Activated naive CD8-positive, alpha-beta T cell treated with anti-CD3 and anti-CD28 coated beads for 36 hours (primary cell): ENCODE data around the gene UCP2. TPM values are rescaled to one million over a fixed set of nuclear protein-coding genes. Genes with fewer than 3 reads are reported as not detected.
A peak's percentile ranks its signal among the peaks of the same experiment; 100 is the strongest.
"Not testable (repeated sequence)": the region's sequence is repeated elsewhere in the genome, so short reads cannot be mapped to it uniquely, and the experiment has no call there.

Experiments used
- DNase-seq: peaks from one replicate; pipeline ENCODE4 v3.0.0; 2021
- H3K27ac Mint-ChIP-seq: one replicate; pipeline ENCODE4 v1.8.0; 2022; ENCODE audit warnings: mild to moderate bottlenecking, moderate library complexity, mixed read lengths
- H3K27me3 Mint-ChIP-seq: one replicate; pipeline ENCODE4 v1.8.0; 2022; ENCODE audit warnings: mild to moderate bottlenecking, mixed read lengths
- H3K36me3 Mint-ChIP-seq: one replicate; pipeline ENCODE4 v1.8.0; 2021; ENCODE audit warnings: mild to moderate bottlenecking, mixed read lengths
- H3K4me1 Mint-ChIP-seq: one replicate; pipeline ENCODE4 v1.8.0; 2021; ENCODE audit warnings: mixed read lengths
- H3K4me3 Mint-ChIP-seq: one replicate; pipeline ENCODE4 v1.8.0; 2022; ENCODE audit warnings: mild to moderate bottlenecking, moderate library complexity, mixed read lengths
- H3K9me3 Mint-ChIP-seq: one replicate; pipeline ENCODE4 v1.8.0; 2022; ENCODE audit warnings: mixed read lengths
- total RNA-seq, 2 experiments: library from RNA; stranded (reverse); gene quantifications; one replicate each; pipeline ENCODE4 v1.2.3, GENCODE V29; 2021

The UCP2 gene
- total RNA-seq, 2 experiments from 2014 or later, result 180 to 181 TPM

DNA sequence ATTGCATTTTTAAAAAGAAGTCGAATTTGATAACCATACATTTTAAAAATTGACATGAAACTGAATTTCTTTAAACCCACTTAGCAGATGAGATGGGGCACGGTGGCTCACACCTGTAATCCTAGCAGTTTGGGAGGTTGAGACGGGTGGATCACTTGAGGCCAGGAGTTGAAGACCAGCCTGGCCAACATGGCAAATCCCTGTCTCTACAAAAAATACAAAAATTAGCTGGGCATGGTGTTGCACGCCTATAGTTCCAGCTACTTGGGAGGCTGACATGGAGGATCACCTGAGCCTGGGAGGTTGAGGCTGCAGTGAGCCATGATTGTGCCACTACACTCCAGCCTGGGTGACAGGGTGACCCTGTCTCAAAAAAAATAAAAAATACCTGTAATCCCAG is 3.0 kb upstream of the UCP2 start:
- H3K4me3 Mint-ChIP-seq, H3K27me3 Mint-ChIP-seq, H3K9me3 Mint-ChIP-seq, DNase-seq: not testable (repeated sequence)
- H3K27ac Mint-ChIP-seq, result peak overlapping the region; percentile 69
- peaks cover 19% of the 10 kb centered on the region for H3K36me3 Mint-ChIP-seq
- H3K4me1 Mint-ChIP-seq, result peaks cover 29% of the 10 kb centered on the region

DNA sequence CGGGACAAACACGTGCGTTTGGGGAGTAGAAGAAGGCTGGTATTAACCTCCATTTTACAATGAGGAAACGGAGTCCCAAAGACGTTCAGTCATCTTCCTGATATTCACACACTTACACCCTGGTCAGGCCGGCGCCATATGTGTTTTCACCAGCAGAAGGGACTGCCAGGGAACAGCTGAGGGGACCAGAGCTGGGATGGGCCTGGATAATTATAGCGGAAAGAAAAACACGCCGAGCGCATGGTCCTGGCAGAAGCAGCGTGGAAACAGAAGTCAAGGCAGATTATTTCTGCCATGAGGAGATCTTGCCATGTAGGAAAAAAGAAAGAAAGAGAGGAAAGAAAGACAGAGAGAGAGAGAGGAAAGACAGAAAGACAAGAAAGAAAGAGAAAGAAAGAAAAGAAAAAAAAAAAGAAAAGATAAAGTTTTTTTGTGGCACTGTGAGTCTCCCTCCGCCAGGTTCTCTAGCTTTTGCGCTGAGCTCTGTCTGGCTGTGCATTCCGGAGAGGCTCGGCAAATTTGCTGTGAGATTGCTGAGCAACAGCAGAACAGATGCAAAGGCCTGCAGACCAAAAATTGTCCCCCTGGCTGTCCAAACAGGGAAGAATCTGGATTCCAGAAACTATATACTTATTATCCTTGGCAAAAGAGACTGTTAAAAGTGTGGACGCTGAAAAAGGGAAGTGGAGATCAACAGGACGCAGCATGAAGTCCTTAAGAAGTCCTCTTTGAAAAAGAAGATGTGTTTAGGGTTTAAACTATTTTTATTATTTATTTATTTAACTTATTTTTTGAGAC is 1.3 kb upstream of the UCP2 start:
- peak overlapping the region; percentile 92 for H3K4me3 Mint-ChIP-seq

DNA sequence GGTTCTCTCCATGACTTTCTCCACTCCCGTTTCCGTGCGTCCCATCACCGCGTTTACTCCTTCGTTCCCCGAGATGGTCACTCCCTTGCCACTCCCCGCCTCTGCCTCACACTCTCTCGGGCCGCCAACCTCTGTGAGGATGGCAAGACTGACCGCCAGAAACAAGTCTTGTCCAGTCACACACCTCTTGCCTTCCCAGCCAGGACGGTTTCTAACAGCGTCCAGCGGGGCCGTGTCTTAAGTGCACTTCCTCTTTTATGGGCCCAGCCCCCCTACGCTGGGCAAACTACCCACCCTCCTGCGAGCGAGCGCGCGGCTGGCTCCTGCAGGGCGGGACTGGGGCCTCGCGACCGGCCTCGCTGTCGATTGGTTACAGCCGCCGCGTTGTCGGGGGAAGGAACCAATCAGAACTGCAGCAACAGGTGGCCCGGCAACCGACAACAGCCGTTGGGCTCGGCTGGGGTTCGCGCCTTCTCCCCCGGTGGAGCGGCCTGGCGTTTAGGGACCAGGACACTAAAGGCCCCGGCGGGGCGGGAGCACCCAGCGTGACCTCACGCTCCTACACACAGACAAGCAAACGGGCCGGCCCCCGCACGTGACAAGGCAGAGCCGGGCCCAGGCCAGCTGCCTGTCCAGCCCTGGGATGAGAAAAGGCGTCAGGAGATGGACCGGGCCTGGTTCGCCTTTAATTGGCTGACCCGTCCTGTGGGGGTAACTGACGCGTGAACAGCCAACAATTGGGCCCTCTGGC is 522 bp upstream of the UCP2 start:
- Mint-ChIP-seq H3K4me1 (peaks cover 51% of the 10 kb centered on the region), H3K36me3 (peaks cover 42% of the 10 kb centered on the region), H3K4me3 (peak overlapping the region; percentile 92), H3K9me3 (no peaks in the 10 kb centered on the region), H3K27me3 (no peaks in the 10 kb centered on the region), H3K27ac (peak overlapping the region; percentile 98)
- DNase-seq, result peak; percentile 96

More for the DNA sequence above, 1.3 kb upstream of the UCP2 start:
- DNase-seq, result no peak
- Mint-ChIP-seq H3K9me3 (no peaks in the 10 kb centered on the region), H3K27me3 (no peaks in the 10 kb centered on the region), H3K27ac (peak overlapping the region; percentile 98), H3K36me3 (peaks cover 35% of the 10 kb centered on the region), H3K4me1 (peaks cover 43% of the 10 kb centered on the region)

DNA sequence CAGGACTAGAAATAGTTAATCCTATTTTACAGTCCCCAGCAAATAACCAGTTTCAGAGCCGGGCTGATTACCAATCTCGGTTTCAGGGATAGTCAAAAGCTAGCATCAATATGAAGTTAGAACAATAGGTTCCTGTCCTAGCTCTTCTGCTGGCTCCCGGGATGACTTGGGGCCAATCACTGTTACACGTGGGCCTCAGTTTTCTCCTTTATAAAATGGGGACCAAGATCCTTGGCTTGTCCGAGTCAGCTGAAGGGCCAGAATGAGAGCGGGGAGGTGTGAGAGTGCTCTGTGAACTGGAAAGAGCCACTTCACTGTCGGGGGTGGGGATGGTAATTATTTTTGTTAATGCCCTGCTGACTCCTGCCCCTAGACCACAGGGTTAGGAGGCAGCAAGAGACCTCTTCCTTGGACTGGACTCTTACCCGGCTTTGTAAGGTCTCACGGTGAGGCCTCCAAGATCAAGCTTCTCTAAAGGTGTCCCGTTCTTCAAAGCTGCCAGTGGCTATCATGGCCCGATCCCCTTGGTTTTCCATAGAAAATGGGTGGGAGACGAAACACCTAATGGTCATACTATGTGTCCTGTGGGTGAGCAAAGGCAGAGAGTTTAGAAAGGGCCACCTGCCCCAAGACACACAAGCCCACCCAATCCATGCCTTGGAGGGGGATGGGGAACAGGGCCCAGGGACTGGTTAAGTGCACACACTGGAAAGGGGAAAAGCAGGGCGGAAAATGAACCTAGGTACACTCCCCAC is 1.4 kb downstream of the UCP2 start:
- H3K27ac Mint-ChIP-seq, result peak overlapping the region; percentile 98
- H3K4me1 Mint-ChIP-seq, result peaks cover 67% of the 10 kb centered on the region
- peaks cover 61% of the 10 kb centered on the region for H3K36me3 Mint-ChIP-seq
- H3K9me3 Mint-ChIP-seq, result no peaks in the 10 kb centered on the region
- no peak for DNase-seq
- H3K27me3 Mint-ChIP-seq, result no peaks in the 10 kb centered on the region
- peak overlapping the region; percentile 92 for H3K4me3 Mint-ChIP-seq

DNA sequence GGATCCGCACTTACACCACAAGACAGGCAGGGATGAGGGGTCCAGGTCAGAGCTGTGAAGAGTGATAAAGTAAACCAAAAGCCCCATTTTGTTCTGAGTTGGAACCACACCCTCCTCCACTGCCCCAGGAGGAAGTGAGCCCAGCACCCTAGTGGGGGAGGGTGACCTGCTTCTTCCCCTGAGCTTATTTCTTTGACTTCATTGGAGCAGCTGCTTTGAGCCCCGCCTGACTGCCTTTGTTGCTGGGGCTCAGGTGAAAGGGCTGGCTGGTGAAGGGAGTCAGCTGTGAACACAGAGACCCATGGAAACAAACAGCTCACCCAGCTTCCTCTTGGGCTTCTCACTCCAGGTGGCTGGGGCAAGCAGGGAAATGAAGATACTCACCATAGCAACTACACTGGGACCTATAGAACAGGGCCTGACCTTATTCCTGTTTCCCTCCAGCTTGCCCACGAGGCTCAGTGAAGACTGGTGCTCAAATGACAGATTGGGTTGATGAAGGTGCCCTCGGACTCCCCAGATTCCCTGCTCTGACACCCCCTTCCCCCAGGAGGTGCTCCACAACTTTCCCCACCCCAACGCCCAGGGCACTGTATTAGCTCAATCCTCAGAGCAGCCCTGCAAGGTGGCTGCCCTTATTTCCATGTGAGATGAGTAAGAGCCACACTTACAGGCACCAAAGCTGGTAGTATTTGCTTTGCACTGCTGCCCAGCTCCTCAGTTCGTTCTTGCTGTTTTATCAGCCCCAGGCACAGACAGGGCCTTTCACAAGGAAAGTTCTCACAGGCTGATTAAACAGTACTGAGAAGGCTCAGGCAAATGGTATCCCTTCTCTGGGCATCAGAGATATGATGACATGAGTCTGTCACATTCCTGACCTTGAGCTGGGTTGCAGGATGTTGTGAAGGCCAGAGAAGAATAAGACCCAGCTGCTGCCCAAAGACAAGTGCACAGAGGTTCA is 2.4 kb downstream of the UCP2 start:
- Mint-ChIP-seq H3K27ac (peak overlapping the region; percentile 98), H3K4me1 (peaks cover 68% of the 10 kb centered on the region), H3K27me3 (no peaks in the 10 kb centered on the region), H3K4me3 (peak overlapping the region; percentile 92), H3K9me3 (no peaks in the 10 kb centered on the region), H3K36me3 (peaks cover 68% of the 10 kb centered on the region)
- DNase-seq, result peak; percentile 80

DNA sequence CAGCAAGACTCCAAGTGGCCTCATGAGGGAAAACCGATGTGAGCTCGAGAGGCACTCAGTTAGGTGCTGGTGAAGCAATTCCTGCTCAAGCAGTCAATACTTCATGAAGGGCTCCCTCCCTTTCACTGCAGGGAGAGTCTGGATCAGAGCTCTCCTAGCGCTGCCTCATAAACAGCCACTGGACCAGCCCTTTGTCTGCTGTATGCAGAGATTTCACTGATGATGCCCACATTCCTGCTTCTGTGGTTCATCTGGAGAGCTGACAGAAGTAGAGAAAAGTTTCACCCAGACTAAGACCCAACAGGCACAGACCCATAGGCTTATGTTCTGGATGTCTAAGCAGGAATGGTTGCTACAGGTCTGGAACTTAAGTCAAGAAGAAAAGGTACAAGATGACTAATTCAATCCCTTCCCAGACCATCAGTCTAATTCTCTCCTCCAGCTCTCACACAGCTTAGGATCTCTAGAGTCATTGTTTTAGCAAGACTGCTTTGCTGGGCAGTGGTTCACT is 4.0 kb downstream of the UCP2 start:
- no peak for DNase-seq
- H3K9me3 Mint-ChIP-seq, result no peaks in the 10 kb centered on the region

DNA sequence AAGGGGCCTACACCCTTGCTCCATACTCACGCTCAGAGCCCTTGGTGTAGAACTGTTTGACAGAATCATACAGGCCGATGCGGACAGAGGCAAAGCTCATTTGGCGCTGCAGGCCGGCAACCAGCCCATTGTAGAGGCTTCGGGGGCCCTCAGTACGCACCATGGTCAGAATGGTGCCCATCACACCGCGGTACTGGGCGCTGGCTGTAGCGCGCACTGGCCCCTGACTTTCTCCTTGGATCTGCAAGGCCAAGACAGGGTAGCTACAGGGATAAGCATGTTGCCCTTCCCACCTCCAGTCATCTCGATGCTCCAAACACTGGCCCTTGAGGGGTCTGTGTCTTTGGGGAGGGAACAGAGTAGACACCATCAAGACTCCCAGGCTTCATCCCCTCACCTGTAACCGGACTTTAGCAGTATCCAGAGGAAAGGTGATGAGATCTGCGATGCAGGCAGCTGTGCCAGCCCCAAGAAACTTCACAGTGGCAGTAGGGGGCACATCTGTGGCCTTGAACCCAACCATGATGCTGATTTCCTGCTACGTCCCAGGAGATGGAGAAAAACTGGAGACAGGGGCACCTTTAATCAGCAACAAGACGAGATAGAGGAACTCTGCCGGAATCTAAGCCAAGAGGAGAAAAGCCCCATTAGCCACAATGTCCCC is 4.7 kb downstream of the UCP2 start:
- H3K27ac Mint-ChIP-seq, result peak overlapping the region; percentile 98
- H3K4me3 Mint-ChIP-seq, result no peak overlapping the region
- H3K27me3 Mint-ChIP-seq, result no peaks in the 10 kb centered on the region
- H3K4me1 Mint-ChIP-seq, result peaks cover 70% of the 10 kb centered on the region
- peaks cover 83% of the 10 kb centered on the region for H3K36me3 Mint-ChIP-seq
- H3K9me3 Mint-ChIP-seq, result no peaks in the 10 kb centered on the region
- no peak for DNase-seq

More for the DNA sequence above, 4.0 kb downstream of the UCP2 start:
- peak overlapping the region; percentile 98 for H3K27ac Mint-ChIP-seq
- H3K27me3 Mint-ChIP-seq, result no peaks in the 10 kb centered on the region
- H3K36me3 Mint-ChIP-seq, result peaks cover 79% of the 10 kb centered on the region
- peak overlapping the region; percentile 59 for H3K4me3 Mint-ChIP-seq
- H3K4me1 Mint-ChIP-seq, result peaks cover 67% of the 10 kb centered on the region

DNA sequence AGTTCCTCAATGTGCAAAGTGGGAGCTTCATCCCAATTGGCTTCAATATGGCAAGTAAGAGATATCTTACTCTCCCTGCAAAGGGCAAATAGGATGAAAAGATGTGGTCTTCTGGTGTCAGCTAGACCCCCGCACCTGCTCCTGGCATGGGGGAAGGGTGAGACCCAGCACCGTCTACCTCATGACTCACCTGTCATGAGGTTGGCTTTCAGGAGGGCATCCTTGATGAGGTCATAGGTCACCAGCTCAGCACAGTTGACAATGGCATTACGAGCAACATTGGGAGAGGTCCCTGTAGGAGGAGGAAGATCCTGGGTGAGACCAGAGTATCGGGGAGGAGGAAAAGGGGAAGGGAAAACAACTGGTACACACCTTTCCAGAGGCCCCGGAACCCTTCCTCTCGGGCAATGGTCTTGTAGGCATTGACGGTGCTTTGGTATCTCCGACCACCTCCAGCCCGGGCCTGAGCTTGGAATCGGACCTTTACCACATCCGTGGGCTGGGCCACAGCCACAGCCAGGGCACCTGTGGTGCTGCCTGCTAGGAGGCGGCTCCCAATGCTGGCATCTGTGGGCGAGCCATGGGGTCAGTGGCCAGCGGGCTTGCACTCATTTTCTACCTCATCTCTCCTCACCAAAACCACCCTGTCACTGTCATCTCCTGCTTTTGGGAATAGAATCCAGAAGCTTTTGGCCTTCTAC is 6.0 kb downstream of the UCP2 start:
- Mint-ChIP-seq H3K27me3 (no peaks in the 10 kb centered on the region), H3K36me3 (peaks cover 77% of the 10 kb centered on the region), H3K9me3 (no peaks in the 10 kb centered on the region), H3K4me3 (no peak overlapping the region), H3K27ac (peak overlapping the region; percentile 98), H3K4me1 (peaks cover 79% of the 10 kb centered on the region)
- no peak for DNase-seq

DNA sequence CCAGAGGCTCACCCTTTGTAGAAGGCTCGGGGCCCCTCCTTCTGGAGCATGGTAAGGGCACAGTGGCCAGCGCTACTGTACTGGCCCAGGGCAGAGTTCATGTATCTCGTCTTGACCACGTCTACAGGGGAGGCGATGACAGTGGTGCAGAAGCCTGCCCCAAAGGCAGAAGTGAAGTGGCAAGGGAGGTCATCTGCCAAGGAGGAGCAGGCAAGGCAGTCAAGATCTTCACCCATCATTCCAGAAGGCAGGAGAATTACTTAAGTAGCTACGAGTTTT is 7.2 kb downstream of the UCP2 start:
- Mint-ChIP-seq H3K27me3 (no peaks in the 10 kb centered on the region), H3K4me1 (peaks cover 84% of the 10 kb centered on the region), H3K4me3 (no peak overlapping the region), H3K36me3 (peaks cover 65% of the 10 kb centered on the region), H3K27ac (peak overlapping the region; percentile 54), H3K9me3 (no peaks in the 10 kb centered on the region)
- no peak for DNase-seq

DNA sequence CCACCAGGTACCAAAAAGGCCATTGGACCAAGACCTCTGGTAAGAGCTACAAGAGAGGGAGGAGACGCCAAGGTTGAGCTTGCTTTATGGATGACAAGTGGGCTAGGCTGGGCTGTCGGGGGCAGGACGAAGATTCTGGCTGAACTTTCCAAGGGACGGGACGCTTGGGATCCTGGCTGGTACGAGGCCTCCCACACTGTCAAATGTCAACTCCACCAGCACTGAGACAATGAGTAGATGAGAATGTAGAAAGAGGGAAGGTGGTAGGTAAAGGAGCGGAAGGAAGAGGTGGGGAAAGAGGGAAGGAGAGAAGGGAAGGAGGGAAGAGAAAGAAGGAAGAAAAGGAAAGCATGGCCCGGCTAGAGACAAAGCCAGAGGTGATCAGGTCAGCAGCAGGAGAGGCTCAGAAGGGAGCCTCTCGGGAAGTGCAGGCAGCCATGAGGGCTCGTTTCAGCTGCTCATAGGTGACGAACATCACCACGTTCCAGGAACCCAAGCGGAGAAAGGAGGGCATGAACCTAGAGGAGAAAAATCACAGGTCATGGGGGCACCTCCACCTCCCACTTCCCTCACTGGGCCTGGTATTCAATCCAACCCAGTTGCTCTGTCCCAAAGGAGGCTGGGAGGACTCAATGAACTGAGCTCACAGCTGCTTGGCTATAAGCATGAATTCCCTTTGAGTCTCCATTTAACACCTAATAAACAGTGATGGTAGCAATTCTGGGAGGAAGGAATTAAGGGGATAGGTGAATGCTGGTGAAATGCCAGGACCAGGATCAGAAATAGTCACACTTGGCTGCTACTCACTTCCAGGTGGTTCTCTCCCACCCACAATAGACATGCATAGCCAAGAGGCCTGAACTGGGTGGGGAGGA is 7.8 kb downstream of the UCP2 start:
- DNase-seq, result no peak
- H3K27ac Mint-ChIP-seq, result peak overlapping the region; percentile 54
- H3K4me3 Mint-ChIP-seq, result no peak overlapping the region
- H3K27me3 Mint-ChIP-seq, result no peaks in the 10 kb centered on the region
- peaks cover 84% of the 10 kb centered on the region for H3K4me1 Mint-ChIP-seq
- H3K36me3 Mint-ChIP-seq, result peaks cover 59% of the 10 kb centered on the region
- H3K9me3 Mint-ChIP-seq, result no peaks in the 10 kb centered on the region

DNA sequence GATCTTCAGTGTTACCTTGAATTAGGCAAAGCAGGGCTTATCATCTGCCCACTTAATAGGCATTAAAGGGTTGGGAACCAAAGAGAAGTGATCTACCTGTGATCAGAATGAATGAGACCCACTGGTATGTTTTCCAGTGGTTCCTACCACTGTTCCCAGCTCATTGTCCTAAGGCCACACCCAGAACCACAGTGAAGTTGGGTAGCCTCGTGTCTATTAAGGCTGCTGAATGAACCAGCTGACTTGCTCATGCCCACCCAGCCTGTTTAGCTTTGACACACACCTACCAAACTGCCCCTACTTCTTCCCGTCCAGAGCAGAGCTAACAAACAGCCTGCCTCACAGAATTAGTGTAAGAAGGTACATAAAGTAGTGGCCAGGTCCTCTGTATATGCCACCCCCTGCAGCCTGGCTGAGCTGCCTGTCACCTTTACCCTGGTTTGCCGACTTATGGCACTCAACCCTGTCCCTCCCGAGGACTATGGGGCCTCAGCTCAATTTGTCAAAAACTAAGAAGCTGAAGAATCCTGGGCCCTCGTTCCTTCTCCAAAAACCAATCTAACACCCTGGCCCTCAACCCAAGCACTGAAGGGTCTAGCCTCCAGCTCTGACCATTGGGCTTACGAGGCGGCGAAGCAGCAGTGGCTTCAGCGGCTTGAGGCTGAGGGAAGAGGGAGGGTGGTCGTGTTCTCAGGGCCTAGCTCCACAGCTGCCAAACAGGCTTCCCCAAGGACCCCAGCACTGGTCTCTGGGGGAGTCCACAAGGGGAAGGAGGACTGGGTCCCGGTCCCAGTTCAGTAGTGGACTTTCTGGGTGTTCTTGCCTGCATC is 9.8 kb downstream of the UCP2 start:
- no peaks in the 10 kb centered on the region for H3K9me3 Mint-ChIP-seq
- no peak overlapping the region for H3K4me3 Mint-ChIP-seq
- peaks cover 41% of the 10 kb centered on the region for H3K36me3 Mint-ChIP-seq
- peak overlapping the region; percentile 44 for H3K27ac Mint-ChIP-seq
- DNase-seq, result no peak
- H3K4me1 Mint-ChIP-seq, result peaks cover 87% of the 10 kb centered on the region
- no peaks in the 10 kb centered on the region for H3K27me3 Mint-ChIP-seq

DNA sequence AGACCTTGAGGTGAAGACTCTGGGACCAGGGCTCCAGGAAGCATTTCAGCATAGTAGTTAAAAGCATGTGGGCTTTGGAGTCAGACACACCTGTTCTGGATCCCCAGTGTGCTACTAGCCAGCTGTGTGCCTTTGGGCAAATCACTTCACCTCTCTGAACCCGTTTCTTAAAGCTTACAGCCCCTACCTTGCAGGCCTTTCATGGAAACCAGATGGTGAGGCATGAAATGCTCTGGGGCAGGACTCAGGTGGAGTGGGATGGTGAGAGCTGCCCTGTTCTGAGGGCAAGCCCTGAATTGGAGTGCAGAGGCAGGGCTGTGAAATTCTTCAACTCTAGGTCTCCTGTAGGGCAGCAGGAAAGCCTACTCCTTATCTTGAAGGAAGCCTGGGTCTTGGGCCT is 10.5 kb downstream of the UCP2 start:
- H3K4me3 Mint-ChIP-seq, result no peak overlapping the region
- peak overlapping the region; percentile 44 for H3K27ac Mint-ChIP-seq
- H3K4me1 Mint-ChIP-seq, result peaks cover 87% of the 10 kb centered on the region
- H3K9me3 Mint-ChIP-seq, result no peaks in the 10 kb centered on the region
- H3K36me3 Mint-ChIP-seq, result peaks cover 34% of the 10 kb centered on the region
- no peaks in the 10 kb centered on the region for H3K27me3 Mint-ChIP-seq
- DNase-seq, result no peak
